HT1080 (cell line): ENCODE data around the gene LAMTOR1. TPM values are rescaled to one million over a fixed set of nuclear protein-coding genes. Genes with fewer than 3 reads are reported as not detected.

Source experiments
- small RNA-seq: library from RNA; depleted of rRNA; stranded (forward); fragments of <200 nt; gene quantifications from one replicate; pipeline ENCODE3, GENCODE V24; 2014
- total RNA-seq: library from RNA; depleted of rRNA; stranded (reverse); fragments of >200 nt; shearing (Covaris generic); gene quantifications from 2 replicates; pipeline ENCODE4 v1.2.3, GENCODE V29; 2014; rRNA removed

The LAMTOR1 gene
- total RNA-seq, 1 experiment from 2014 or later: 212 TPM

Small RNA genes lying within 50 kb of the gene (small RNA-seq; reads per million reads assigned to genes)
- gene MIR3165: not detected
- gene RNU6-72P: not detected

Other genes starting within 250 kb of the LAMTOR1 start
- not detected in 2 replicates for gene DEFB131B, start 224.8 kb downstream of the LAMTOR1 start, total RNA-seq
- 4.8 and 4.9 TPM in 2 replicates for gene XNDC1N, start 174.7 kb downstream of the LAMTOR1 start, total RNA-seq
- gene RNF121, start 174.3 kb downstream of the LAMTOR1 start, total RNA-seq: 22.7 and 32.7 TPM in 2 replicates
- 1.0 and 1.8 TPM in 2 replicates for gene IL18BP, start 104.4 kb downstream of the LAMTOR1 start, total RNA-seq
- 96.8 and 104 TPM in 2 replicates for gene NUMA1, start 22.8 kb downstream of the LAMTOR1 start, total RNA-seq
- 10.8 and 11.1 TPM in 2 replicates for gene LRRC51, start 22.4 kb downstream of the LAMTOR1 start, total RNA-seq
- 0.31 TPM in 1 of 2 replicates, not detected in the other for gene TOMT, start 2.6 kb upstream of the LAMTOR1 start, total RNA-seq
- gene ANAPC15, start 9.4 kb upstream of the LAMTOR1 start, total RNA-seq: 70.7 and 81.5 TPM in 2 replicates
- 0.16 TPM in 1 of 2 replicates, not detected in the other for gene FOLR3, start 32.4 kb upstream of the LAMTOR1 start, total RNA-seq
- 0.17 TPM in 1 of 2 replicates, not detected in the other for gene FOLR1, start 88.8 kb upstream of the LAMTOR1 start, total RNA-seq
- gene FOLR2, start 113.5 kb upstream of the LAMTOR1 start, total RNA-seq: not detected in 2 replicates
- 64.7 and 68.8 TPM in 2 replicates for gene INPPL1, start 121.5 kb upstream of the LAMTOR1 start, total RNA-seq
- gene PHOX2A, start 140.9 kb upstream of the LAMTOR1 start, total RNA-seq: not detected in 2 replicates